ENCODE measurements around the gene G3BP1.
"Not testable (repeated sequence)": the region's sequence is repeated elsewhere in the genome, so short reads cannot be mapped to it uniquely, and the experiment has no call there.

G3BP1 gene

DNA sequence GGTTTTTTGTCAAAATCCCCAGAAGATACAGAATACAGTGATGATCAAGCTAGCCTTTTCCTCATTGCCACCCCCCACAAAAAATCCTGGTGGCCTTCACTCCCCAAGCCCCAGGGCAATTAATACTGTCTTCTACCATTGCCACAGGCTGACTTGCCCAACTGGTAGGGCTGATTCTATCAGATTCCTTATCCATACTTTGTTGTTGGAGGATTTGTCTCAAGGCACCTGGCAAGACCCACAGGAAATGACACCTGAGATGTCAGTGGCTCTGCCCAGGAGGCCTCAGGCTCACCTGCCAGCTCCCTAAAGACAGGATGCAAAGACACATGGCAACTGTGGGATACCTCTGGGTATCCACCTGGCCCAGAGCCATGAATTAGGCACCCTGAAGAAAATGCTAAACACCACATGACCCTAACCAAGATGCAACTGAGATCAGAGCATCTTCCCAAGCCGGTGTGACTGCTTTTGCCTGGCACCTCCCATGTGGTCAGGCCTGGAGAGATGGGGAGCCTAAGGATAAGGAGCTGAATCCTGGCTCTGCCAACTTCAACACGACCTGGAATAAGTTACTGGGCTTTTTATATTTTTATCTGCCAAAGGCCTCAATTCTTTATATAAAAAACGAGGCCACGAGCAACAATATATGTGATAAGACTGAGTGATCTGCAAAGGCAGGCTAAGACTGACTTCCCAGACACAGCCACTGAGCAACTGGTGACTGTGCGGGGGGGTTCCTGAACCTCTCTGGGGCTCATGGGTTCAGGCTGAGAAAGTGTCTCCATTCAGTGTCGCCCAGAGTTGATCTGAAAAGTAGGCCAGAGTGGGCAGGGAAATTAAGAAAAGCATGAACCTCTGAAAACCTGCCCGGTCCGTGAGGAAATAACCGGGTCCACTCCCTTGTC lies 14.3 kb upstream of the G3BP1 start:
- DNase-seq, result peak; percentile 11

DNA sequence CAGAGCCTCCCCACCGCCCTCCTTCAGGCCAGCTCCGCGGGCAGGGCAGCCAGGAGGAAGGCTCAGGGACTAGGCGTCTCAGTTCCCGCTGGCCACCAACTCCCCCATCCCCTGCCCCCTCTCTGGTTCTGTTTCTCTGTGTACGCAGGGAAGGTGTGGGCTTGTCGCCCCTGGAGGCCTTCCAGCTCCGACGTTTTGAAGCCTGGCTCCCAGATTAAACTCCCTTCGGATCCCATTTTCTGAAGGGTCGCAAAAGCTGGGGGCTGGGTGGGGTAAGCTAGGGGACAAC lies 13.7 kb upstream of the G3BP1 start:
- DNase-seq, result no peak

DNA sequence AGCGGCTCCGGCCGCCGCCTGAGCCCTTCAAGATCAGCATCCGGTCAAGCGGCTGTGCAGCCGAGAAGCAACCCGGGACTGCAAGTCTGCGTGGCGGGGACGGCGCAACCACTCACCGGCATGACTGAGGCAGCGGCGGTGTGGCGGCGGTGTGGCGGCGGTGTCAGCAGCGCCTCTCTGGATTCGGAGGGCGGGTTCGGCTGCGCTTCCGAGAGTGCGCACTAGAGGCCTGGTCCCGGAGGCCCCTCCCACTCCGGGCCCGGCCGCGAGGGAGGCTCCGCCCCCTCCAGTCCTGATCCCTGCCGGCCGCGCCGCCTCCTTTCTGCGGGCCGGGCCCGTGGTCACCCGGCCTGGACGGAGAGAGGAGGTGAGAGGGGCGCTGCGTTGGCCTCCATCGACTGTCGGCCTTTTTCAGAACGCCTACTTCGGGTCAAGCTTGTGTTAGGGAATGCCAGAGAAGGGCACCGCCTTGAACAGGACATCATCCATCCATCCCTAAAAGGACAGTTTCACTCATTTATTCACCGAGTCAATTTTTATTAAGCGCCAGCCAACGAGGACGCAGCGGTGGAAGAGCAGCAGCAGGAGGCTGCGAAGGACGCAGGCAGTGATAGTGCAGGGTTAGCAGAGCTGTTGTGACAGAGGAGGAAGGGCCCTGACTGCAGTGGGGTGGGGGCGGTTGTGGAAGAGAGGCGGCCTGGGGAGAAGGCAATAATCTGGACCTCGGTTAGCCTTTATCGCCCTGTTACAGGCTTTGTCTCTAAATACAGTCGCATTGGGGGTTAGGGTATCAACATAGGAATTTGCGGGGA lies 13.1 kb upstream of the G3BP1 start, which contains the start of gene ATOX1:
TSS of gene ATOX1 (minus strand) at position 202 of the 812 bp plus-strand sequence. CDS start at position 122, 80 bp downstream.
- DNase-seq, result peak; percentile 87

DNA sequence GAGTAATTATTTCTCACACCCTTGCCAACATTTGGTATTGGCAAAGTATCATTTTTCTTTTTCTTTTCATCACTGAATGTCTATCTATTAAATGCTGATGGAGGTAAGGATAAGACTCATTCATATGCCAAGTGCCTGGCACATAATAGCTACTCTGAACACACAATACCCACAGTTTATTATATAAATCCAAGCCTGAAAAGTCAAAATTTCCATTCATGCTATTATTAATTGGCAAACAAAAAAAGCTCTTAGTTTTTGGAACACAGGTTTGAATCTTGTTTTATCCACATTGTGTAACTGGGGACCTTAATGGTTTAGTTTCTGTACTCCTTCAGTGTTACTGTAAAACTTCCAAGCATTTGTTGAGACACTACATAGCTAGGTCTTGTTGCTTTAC lies 7.0 kb upstream of the G3BP1 start:
- no peak for DNase-seq

DNA sequence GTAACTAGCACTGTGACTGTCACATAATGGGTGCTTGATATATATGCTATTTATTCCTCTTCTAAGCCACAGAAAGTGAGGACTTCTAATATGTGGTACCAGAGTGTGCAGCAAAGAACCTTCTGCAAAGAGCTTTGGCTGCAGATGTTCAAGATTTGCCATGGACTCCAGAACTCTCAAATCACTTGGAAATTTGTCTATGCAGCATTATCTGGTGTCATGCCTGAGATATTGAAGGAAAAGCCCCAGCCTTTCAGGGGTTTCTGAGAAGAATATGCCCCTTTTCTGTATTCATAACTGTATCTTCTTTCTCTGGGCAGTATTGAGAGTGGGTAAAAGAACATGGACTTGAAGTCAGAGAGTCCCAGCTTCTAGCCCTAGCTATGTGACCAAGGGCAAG lies 4.8 kb upstream of the G3BP1 start:
- DNase-seq, result no peak

DNA sequence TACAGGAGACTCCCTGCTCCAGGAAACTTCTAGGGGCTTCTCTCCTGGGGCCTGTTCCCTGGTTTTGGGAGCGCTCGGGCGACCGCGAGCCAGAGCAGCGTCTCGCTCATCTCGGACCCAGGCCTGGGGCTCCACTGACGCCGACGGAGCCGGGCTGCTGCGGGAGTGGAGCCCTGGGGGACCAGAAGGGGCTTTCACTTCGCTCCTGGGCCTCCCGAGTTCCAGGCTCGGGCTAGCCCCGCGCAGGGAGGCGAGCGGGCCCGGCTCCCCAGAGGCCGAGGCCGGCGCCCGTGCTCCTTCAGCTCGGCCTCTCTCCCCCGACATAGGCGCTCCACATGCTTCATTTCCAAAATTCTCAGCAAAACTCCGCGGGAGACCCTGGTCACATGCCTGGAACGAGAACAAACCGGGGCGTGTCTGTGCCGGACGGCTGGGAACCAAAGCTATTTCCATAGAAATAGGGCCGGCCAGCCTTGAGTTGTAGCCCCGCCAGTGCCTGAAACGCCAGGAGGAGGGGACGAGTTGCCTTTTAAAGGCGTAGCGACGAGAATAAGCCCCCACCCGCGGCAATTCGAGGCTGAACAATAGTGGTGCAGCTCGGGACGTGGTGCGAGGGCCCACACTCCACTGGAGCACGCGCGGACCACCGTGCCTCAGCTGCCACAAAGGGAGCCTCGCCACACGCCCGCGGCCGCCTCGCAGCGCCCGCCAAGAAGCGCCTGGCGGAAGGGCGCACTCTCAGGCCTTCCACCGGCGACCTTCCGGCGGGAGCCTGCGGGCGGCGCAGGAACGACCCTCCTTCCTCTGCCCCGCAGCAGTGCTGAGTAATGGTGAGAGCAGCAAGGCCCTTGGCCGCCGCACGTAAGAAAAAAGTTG lies 1.1 kb upstream of the G3BP1 start:
- peak; percentile 34 for DNase-seq

DNA sequence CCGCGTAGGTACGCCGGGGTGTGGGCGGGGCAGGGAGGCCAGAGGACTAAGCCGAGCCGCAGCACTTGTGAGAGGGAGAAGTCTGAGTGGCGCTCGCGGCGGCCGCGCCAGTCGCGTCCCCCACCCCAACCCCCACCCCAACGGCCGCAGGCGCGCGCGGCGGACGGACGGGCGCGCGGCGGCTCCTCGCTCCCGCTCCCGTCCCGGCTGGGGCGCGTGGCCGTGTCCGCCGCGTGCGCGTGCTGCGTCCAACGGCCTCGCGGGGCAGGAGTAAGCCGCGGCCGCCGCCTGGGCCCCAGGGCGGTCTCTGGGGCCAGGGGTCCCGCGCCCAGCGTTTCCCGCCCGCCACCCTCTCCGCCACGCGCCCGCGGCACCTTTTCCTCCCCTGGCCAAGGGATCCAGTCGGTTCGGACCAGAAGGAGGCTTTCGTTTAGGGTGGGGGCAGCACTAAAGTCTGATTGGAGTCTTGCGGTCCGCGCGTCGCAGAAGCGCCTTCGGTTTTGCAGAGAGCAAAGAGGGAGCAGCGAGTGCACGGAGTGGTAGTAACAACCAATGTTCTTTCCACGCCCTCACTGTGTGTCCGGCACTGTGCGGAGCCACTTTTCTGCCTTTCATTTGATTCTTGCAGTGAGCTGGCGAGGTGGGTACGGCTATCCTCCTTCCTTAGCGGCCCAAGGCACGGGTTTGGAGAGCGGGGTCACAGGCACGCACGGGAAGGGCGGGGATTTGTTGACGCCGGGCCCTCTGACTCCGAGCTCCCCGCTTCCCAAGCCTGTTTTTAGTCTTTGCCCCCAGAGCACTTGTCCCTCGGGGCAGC lies 483 bp downstream of the G3BP1 start:
- DNase-seq, result peak; percentile 20

DNA sequence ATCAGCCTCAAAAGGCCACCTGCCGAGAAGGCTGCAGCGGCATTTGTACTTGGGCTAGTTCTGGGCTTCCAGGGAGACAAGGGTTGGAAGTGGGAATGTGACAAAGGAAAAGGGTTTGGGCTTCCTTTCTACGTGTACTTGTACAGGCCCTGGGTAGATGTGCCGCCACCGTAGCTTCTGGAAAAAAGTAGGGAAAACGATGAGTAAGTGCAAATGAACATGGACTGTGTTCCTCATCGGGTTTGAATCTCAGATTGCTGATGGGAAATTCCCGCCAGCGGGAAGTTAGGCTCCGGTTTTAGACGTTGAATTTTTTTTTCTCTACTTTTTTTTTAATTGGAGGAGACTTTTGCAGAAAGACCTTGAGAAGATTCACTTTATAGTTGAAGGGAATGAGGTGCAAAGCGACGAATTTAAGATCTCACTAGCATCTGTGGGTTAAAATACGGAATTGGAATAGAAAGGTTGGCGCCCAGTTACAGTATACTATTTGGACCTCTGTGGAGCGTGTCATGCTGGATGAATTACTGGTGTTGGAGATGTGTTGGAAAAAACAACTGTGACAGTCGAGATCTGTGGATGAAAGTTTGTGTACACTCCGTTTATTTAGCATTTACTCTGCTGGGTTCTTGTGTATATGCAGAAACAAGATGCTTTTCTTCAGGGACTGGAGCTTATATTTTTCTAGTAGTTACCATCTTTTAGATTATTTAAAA lies 1.2 kb downstream of the G3BP1 start:
- no peak for DNase-seq

DNA sequence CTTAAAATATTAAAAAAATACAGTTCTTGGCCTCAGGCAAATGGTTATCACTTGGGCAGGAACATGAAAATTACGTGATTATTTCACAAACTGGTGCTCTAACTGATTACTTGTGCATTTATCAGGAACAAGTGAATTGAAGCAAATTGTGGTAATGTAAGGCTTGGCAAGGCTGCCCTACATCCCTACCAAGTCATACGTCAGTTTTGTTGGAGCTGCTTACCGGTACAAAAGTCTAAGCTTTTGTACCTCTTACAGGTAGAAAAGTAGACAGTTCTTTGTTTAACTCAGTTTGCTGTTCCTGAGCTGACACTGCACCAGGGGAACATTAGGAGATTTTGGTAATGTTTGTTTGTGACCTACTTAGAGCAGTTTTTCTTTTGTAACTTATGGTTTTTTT lies 2.2 kb downstream of the G3BP1 start:
- DNase-seq, result no peak

DNA sequence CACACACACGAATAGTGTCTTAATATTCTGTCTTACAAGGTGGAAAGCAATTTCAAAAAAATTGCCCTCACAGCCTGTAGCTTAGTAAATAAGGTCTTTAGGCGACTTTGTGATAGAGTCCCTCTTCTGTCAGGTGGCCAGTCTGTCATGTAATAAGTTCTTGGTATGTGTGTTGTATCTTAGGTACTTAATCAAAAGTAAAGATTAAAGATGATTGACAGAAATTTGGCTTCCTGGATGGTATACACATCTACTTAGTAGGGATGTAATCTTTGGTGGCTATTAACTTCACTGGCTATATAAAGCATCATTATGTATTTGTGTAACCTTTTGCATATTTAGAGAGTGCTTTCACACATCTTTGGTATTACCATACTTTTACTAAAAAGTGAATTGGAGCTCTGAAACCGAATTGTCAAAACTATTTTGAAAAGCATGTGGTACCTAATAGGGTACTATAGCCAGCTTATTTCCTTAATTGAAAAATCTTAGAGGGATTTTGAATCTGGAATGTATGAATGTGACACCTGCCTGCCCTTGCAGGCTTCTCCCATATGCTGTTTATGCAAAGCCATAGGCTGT lies 3.4 kb downstream of the G3BP1 start:
- no peak for DNase-seq

DNA sequence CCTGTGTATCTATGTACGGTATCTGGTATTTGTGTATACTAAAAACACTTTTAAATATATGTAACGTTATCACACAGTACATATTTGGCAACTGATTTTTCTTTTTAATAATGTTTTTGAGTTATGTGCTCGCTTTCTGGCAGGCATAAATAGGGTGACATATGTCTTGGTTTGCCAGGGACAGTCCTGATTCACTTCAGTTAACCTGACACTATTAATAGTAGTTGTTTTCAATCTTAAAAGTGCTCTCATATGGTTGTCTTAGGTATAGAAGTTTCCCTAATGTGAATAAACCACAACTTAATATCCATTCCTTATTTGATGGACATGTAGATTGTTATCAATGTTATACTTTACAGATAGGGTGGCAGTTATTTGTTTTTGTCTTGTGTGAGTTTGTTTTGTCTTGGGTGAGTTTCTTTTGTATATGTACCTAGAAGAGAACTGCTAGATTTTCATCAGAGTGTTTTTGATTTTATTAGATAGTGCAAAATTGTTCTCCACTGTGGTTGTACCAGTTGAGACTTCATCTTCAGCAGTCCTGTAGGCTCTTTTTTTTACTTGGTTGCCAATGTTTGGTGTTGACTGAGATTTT lies 7.9 kb downstream of the G3BP1 start:
- DNase-seq, result no peak

DNA sequence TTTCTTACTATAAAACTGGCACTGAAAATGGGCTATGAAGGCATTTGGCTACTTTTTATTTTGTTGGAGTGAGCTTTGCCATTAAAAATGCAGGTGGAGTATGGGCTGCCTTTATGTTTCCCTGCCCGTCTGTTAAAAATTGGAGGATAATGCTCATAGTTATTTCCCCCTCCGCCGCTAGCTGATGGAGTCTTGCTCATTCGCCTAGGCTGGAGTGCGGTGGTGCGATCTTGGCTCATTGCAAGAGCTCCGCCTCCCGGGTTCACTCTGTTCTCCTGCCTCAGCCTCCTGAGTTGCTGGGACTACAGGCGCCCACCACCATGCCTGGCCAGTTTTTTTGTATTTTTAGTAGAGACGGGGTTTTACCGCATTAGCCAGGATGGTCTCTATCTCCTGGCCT lies 8.6 kb downstream of the G3BP1 start:
- DNase-seq, result no peak

DNA sequence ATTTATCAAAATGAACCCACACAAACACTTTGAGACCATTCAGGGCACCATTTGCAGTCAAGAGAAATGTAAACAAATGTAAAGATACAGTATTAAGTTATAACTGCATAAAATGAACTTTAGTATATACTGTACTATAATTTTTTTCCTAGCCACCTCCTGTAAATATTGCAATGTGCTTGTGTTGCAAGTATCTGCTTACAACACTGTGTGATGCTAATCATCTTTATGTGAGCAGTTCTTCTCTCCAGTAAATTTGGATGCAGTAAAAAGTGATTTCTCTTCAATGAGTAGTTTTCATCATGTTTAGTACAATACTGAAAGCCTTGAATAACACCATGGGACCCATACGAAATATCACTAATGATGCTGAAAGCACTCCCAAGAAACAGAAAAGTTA lies 9.4 kb downstream of the G3BP1 start:
- no peak for DNase-seq

DNA sequence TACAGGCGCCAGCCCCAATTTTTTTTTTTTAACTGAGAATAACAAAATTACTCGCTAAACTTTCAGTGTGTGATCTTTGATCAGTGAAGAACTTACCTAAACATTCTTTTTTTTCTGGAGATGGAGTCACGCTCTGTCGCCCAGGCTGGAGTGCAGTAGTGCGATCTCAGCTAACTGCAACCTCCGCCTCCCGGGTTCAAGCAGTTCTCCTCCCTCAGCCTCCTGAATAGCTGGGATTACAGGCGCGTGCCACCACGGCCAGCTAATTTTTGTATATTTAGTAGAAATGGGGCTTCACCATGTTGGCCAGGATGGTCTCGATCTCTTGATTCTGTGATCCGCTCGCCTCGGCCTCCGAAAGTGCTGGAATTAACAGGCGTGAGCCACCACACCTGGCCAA lies 11.9 kb downstream of the G3BP1 start:
- DNase-seq, result not testable (repeated sequence)

DNA sequence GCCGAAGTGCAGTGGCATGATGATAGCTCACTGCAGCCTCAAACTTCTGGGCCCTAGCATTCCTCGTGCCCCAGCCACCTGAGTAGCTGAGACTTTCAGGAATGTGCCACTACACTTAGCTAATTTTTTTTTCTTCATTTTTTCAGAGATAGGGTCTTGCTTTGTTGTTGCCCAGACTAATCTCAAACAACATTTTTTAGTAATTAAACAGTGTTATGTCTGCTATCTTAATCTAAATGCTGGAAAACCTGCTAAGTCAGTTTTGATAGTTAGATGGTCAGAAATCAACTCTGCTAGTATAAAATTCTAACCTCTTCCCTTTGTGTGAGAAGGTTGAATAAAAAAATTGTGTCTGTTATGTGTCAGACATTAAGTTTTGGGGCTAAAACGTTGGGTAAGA lies 12.4 kb downstream of the G3BP1 start:
- DNase-seq, result no peak

DNA sequence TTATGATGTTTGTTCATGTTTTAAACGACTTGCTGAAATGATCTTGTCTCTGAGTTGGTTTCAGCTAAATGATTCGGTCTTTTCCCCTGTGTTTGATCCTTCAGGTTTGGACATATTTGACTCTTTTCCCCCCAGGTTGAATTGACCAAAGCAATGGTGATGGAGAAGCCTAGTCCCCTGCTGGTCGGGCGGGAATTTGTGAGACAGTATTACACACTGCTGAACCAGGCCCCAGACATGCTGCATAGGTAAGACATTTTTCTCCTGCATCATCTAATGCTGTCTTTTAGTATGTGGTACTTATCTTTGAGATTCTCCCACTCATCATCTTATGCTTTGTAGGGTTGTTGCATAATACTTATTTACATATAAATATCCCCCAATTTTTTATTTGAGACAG lies 14.7 kb downstream of the G3BP1 start:
- DNase-seq, result no peak

DNA sequence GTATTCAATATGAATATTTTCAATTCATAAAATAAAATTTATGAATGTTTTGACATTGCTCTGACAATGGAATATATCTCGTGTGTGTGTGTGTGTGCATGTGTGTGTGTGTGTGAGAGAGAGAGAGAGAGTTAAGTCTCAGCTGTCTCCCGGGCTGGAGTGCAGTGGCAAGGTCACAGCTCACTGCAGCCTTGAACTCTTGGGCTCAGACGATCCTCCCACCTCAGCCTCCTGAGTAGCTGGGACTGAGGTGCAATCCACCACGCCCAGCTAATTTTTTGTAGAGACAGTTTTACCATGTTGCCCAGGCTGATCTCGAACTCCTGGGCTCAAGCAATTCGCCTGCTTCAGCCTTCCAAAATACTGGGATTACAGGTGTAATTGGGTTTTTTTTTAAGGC lies 16.1 kb downstream of the G3BP1 start:
- no peak for DNase-seq

DNA sequence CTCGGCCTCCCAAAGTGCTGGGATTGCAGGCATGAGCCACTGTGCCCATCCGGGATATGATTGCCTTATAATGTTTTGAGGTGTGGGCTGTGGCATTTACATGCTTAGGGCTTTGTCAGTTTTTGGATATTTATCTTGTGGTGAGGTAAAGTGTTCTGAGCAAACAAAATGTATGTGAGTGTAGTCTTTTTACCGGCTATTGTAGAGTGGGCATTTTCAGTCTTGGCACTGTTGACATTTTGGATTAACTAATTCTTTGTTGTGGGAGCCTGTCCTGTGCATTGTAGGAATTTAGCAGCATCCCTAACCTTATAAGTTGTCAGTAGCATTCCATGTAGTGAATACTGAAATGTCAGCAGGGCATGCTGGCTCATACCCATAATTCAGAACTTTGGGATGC lies 21.6 kb downstream of the G3BP1 start:
- DNase-seq, result no peak

DNA sequence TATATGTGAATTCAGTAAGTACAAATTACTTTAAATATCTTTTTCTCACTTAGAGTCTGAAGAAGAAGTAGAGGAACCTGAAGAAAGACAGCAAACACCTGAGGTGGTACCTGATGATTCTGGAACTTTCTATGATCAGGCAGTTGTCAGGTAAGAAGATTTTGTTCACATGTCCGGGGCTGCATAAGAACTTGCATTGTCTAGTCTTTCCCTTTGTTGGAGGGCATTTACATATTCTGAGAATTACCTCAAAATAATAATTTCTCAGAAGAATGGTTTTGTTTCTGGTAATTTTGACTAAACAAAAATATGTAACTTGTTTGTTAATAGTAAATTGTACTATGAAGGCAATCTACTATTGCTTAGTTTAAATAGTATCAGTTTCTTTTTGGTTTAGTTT lies 23.7 kb downstream of the G3BP1 start:
- DNase-seq, result no peak

DNA sequence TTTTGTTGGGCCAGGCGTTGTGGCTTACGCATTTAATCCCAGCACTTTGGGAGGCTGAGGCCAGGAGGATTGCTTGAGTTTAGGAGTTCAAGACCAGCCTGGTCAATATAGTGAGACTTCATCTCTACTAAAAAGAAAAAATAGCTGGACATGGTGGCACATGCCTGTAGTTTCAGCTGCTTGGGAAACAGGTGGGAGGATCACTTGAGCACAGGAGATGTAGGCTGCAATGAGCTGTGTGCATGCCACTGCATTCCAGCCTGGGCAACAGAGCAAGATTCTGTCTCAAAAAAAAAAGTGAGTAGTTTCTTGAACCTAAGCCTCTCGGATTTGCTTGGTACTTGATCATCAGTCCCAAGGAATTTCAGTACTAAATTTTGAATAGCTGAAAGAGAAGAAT lies 26.9 kb downstream of the G3BP1 start:
- no peak for DNase-seq

DNA sequence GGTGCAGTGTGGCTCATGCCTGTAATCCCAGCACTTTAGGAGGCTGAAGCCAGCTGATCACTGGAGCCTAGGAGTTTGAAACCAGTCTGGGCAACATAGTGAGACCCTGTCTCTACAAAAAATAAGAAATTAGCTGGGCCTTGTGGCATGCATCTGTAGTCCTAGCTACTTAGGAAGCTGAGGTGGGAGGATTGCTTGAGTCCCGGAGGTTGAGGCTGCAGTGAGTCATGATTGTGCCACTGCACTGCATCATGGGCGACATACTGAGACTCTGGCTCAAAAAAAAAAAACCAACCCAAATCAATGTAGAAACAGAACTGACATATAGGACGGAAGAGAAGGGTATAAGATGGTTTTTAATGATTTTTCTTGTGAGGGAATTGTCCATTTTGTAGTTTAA lies 27.7 kb downstream of the G3BP1 start:
- no peak for DNase-seq
